Hematopoietic multipotent progenitor cell treated with erythropoietin and hydrocortisone succinate and interleukin-3 and kit ligand, for 6 days (in vitro differentiated cells): ENCODE data around the gene TBC1D3K.
"Not testable (repeated sequence)": the region's sequence is repeated elsewhere in the genome, so short reads cannot be mapped to it uniquely, and the experiment has no call there.

Source experiments
- DNase-seq: peaks from one replicate; pipeline ENCODE4 v3.0.0-alpha.2; 2015

Gene TBC1D3K

GRCh38 chr17:37924115-37924514 is at the start of gene TBC1D3K:
Gene TBC1D3K (plus strand): TSS chr17:37924415. CDS start chr17:37926000, 1,585 bp downstream.
- not testable (repeated sequence) for DNase-seq

- peak; percentile 3 for DNase-seq
Measured at GRCh38 chr17:37884516-37884915, 39.7 kb upstream of the TBC1D3K start.

- no peak for DNase-seq
Measured at GRCh38 chr17:37885136-37885535, 39.1 kb upstream of the TBC1D3K start.

DNA sequence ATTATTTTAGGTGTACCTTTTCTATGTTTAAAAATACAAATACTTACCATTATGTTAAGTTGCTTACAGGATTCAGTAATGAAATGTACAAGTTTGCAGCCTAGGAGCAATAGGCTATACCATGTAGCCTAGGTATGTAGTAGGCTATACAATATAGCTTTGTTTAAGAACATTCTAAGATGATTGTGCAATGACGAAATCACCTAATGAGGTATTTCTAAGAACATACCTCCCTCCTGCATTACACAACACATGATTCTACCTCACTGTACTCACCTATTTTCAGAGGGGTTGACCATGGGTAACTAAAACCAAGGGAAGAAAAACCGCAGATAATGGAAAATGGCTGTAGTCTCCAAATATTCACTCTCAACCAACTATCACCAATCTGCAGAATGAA is 35.3 kb upstream of the TBC1D3K start:
- DNase-seq: no peak

DNA sequence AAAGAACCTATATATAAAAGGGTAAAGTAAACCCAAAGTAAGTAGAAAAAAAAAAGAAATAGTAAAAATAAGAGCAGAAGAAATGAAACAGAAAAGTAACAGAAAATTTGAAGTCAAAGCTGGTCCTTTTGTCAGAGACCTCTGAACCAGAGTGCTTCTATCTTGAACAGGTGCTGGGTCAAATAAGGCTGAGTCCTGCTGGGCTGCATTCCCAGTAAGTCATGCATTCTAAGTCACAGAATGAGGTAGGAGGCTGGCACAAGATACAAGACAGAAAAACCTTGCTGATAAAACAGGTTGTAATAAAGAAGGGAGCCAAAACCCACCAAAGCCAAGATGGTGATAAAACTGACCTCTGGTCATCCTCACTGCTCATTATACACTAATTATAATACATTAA is 27.3 kb upstream of the TBC1D3K start:
- DNase-seq: not testable (repeated sequence)
